Measurements from ENCODE around the gene BCHE. TPM values are rescaled to one million over a fixed set of nuclear protein-coding genes. Genes with fewer than 3 reads are reported as not detected.

The BCHE gene
- total and polyA plus RNA-seq, 2 of the 13 experiments (the other 11 are each of a cell fraction or from before 2014, with no cell fraction given) = not detected

- Histone ChIP-seq H3K9ac (ENCODE audit: insufficient read depth, low read depth, low read length) (no peak overlapping the region), H3K4me3 (replicated peaks in 1 of 3; ENCODE audit: insufficient read depth in 1 of 3, low read depth in 2 of 3, low read length in 3 of 3) (no peak overlapping the region), H2AFZ (ENCODE audit: low read length) (no peak overlapping the region), H3K27me3 (ENCODE audit: control insufficient read depth in 1 of 2, insufficient read depth in 2 of 2, low read length in 2 of 2) (no peaks in the 10 kb centered on the region), H3K36me3 (replicated peaks in 1 of 2; ENCODE audit: control insufficient read depth in 1 of 2, insufficient read depth in 2 of 2, low read length in 2 of 2) (no peaks in the 10 kb centered on the region), H3K9me3 (ENCODE audit: low read length) (no peaks in the 10 kb centered on the region), H4K20me1 (ENCODE audit: insufficient read depth, low read length) (no peaks in the 10 kb centered on the region), H3K4me2 (ENCODE audit: low read depth, low read length) (no peak overlapping the region), H3K4me1 (ENCODE audit: insufficient read depth, low read length) (no peaks in the 10 kb centered on the region), H3K27ac (ENCODE audit: extremely low read length, insufficient read depth, low read length) (no peak overlapping the region), H3K79me2 (ENCODE audit: insufficient read depth, low read length) (no peaks in the 10 kb centered on the region)
- intact Hi-C loops (cut with micrococcal nuclease; ENCODE audit: unreplicated experiment) (no loop called here), in situ Hi-C loops (cut with HindIII; ENCODE audit: extremely low pct_ligation_motif_present, low pct_unique_long_range_greater_than_20kb) (no loop called here)
- ATAC-seq (no peak), DNase-seq (ENCODE audit: low spot score) (no peak), FAIRE-seq (no peak)
- BruUV-seq (replicated peaks) = no TSS peak
- ChIA-PET POLR2A (no interaction called here), CTCF (ENCODE audit: low intra/inter-chr PET ratio, low total read pairs) (no interaction called here)
- 3% methylated on average over 1 of the region's 1 CpG for WGBS (ENCODE audit: low lambda C conversion rate)
- TF ChIP-seq ZNF563 (CRISPR knock-in tag; IDR thresholded peaks at IDR 0.05) = no peak
- TF ChIP-seq ZMYM2 (CRISPR knock-in tag; IDR thresholded peaks at IDR 0.05) = no peak
- TF ChIP-seq TBX2 (CRISPR knock-in tag; IDR thresholded peaks at IDR 0.05; ENCODE audit: borderline replicate concordance) = no peak
- no peak for TF ChIP-seq NAIF1 (CRISPR knock-in tag; IDR thresholded peaks at IDR 0.05; ENCODE audit: borderline replicate concordance)
- no peak for TF ChIP-seq SMYD3 (CRISPR knock-in tag; IDR thresholded peaks at IDR 0.05)
- no peak for TF ChIP-seq FOSL2 (CRISPR knock-in tag; IDR thresholded peaks at IDR 0.05)
- no peak for TF ChIP-seq ZNF335 (CRISPR knock-in tag; IDR thresholded peaks at IDR 0.05)
- no peak for TF ChIP-seq NCOA1 (CRISPR knock-in tag; IDR thresholded peaks at IDR 0.05)
- TF ChIP-seq, protein P1, sequence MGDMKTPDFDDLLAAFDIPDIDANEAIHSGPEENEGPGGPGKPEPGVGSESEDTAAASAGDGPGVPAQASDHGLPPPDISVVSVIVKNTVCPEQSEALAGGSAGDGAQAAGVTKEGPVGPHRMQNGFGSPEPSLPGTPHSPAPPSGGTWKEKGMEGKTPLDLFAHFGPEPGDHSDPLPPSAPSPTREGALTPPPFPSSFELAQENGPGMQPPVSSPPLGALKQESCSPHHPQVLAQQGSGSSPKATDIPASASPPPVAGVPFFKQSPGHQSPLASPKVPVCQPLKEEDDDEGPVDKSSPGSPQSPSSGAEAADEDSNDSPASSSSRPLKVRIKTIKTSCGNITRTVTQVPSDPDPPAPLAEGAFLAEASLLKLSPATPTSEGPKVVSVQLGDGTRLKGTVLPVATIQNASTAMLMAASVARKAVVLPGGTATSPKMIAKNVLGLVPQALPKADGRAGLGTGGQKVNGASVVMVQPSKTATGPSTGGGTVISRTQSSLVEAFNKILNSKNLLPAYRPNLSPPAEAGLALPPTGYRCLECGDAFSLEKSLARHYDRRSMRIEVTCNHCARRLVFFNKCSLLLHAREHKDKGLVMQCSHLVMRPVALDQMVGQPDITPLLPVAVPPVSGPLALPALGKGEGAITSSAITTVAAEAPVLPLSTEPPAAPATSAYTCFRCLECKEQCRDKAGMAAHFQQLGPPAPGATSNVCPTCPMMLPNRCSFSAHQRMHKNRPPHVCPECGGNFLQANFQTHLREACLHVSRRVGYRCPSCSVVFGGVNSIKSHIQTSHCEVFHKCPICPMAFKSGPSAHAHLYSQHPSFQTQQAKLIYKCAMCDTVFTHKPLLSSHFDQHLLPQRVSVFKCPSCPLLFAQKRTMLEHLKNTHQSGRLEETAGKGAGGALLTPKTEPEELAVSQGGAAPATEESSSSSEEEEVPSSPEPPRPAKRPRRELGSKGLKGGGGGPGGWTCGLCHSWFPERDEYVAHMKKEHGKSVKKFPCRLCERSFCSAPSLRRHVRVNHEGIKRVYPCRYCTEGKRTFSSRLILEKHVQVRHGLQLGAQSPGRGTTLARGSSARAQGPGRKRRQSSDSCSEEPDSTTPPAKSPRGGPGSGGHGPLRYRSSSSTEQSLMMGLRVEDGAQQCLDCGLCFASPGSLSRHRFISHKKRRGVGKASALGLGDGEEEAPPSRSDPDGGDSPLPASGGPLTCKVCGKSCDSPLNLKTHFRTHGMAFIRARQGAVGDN (CRISPR knock-in tag; IDR thresholded peaks at IDR 0.05) = no peak
- no peak for TF ChIP-seq ATF7 (IDR thresholded peaks at IDR 0.05)
- TF ChIP-seq ATF7 (CRISPR knock-in tag; IDR thresholded peaks at IDR 0.05) = no peak
- no peak for TF ChIP-seq PPARG (CRISPR knock-in tag; conservative IDR thresholded peaks at IDR 0.05)
- TF ChIP-seq ZNF484 (CRISPR knock-in tag; IDR thresholded peaks at IDR 0.05; ENCODE audit: borderline replicate concordance, low read depth) = no peak
- no peak for TF ChIP-seq CBX5 (CRISPR knock-in tag; IDR thresholded peaks at IDR 0.05; ENCODE audit: borderline replicate concordance)
- TF ChIP-seq ATF2 (CRISPR knock-in tag; IDR thresholded peaks at IDR 0.05) = no peak
- TF ChIP-seq ZNF569 (CRISPR knock-in tag; IDR thresholded peaks at IDR 0.05; ENCODE audit: borderline replicate concordance) = no peak
Measured at GRCh38 chr3:165827233-165827632, 10.0 kb downstream of the BCHE start.
